ENCODE data around the gene COX10.

The COX10 gene

DNA sequence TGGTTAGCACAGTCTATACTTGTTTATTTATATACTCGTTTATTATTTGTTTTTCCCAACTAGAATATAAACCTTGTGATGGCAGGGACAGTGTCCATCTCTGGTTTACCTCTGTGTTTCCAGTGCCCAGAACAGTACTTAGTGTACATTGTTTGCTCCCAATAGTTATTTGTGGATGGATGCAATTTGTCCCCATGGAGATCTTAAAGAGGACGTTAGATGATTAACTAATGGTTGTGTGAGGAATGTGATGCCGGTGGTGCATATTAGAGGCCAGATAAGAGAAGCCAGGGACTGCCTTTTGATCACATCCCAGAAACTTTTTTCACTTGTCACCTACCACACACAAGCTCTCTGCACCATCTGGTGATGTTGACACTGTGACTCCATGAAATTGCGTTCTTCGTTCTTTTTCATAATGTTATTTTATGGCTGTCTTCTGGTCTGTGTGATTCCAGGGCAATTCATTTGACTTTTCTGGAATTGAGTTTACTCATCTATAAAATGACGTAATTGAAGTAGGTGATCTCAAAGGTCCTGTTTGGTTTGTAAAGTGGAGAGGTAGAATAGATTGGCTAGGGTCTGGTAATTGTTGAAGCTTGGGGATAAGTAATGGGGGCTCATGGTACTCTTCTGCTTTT lies 1.2 kb downstream of the COX10 start:
- DNase-seq, result peak in 1 of 4 experiments; percentile 2

DNA sequence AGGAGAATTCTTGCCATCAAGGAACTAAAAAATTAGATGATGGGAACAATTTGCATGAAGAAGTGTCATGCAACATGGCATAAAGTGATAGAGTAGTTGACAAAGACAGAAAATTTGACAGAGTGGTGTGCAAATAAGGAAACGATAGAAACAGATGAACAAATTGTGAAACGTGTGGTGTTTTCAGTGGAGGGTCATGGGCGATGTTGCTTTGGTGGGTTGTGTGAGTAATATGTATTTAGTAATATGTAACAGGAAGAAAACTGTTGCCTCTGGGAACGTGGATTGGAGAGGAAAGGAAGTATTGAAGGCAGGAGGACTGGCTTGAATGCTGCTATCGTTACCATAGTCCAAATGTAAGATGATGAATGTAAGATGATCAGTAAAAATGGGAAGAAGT lies 3.6 kb downstream of the COX10 start:
- DNase-seq, result peak; percentile 27 to 63 (median 36)

DNA sequence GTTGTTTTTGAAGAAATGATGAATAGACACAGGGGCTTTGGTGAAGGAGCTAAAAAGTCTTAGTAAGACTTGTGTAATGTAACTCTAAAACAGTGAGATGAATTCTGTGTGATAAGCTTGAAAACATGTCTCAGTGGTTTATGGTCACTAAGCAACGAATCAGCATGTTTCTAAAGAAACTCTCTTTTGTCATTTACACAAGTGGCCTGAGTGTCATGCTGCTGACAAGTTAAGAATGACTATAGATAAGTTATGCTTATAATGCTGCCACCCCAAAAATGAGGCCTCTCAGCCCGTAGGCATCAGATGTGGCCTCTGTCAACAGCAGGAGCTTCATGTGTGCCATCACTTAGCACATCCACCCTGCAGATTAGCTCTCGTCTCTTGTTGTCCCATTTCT lies 8.7 kb downstream of the COX10 start:
- DNase-seq, result no peak

DNA sequence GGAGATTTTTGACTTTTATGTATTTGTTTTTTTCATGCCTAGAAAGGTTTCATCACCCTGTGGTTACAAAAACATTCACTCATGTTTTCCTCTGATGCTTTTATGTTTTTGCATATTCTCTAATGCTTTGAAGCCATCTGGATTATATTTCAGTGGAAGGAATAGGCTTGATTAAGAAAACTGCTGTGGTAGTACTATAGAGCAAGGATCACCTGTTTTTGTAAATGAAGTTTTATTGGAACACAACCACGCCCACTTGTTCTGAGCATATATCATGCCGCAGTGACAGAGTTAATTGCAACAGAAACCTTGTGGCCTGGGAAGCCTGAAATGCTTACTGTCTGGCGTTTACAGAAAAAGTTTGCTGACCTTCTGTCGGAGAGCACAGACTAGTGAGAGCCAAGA lies 11.5 kb downstream of the COX10 start:
- peak in 2 of 4 experiments; percentile 2 to 35 for DNase-seq

DNA sequence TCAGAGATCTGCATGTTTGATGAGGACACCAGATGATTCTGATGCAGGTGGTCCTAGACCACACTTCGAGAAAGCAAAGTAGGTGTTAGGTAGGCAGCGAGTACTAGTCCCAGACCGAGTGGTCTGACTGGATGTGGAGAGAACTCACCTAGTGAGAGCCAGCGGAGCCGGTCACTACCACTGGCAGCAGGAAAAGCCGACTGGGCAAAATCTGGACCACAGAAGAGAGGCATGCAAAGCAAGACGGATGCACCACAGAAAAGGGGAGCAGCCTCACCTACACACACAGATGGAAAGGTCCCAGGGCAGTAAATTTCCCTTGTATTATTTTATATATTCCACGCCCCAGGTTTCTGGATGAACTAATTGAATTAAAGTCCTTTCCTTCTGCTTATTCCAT lies 13.5 kb downstream of the COX10 start:
- DNase-seq, result no peak

DNA sequence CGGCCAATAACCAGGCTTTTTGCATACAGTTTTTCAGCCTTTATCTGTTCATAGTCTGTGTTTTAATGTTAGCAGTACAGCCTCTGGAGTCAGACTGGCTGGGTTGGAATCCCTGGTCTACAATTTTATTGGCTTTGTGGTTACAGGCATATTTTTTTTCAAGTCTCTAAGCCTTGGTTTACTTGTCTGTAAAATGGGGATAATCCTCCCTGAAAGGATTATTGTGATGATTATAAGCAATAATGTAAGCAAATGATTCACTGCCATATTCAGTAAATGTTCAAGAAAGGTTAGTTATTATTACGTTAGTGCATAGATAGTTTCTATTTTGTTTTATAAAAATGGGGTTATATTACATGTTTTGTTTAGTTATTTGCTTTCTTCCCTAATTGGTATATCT lies 15.7 kb downstream of the COX10 start:
- no peak for DNase-seq

DNA sequence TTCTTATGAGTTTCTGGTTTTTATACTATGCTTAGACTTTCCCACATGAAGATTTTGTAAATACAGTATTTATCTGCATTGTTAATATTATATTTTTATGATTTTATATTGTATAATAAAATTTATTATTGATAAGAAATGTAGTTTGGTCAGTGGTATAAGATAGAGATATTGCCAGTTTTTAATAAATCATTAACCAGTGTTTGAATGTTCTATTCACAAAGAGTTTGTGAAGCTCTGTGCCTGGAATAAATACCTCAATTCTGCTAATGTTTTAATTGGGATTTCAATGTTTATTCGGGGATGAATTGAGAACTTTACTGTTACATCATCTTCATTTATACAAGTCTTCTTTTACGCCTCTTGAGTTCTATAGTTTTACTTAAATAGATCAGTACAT lies 16.9 kb downstream of the COX10 start:
- no peak for DNase-seq

DNA sequence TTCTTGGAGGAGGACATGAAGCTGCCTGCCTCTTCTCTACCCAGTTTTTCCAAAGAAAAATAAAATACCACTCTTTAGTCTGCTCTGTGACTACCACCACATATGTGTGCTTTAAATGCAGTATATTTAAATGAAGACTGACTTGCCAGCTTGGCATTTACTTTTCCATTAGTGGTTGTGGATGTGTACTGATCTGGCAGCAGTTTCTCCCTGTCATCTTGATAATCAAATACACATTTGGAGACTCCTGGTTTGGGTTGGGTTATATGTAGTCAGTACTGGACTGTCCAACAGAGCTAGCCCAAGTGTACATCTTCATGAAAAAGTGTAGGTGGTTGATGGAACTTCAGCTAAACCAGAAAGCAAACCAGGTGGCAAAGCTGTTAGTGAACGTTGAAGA lies 19.9 kb downstream of the COX10 start:
- no peak for DNase-seq

DNA sequence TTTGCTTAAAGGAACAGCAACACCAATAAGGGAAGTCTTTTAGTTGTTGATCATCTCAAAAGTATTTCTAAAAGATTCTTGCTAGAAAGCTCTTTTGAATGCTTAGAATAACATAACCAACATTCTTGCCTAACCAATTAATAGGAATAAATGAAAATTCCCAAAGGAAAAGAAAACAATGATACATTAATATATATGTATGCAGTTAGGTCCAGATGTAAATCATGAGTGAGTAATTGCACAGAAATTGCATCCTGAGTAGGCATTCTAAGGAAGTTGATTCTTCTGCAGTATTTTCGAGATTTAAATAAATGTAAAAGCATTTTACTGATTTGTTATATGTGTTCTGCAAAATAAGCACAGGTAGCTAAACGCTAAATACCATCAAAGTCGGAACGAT lies 22.1 kb downstream of the COX10 start:
- DNase-seq, result no peak

DNA sequence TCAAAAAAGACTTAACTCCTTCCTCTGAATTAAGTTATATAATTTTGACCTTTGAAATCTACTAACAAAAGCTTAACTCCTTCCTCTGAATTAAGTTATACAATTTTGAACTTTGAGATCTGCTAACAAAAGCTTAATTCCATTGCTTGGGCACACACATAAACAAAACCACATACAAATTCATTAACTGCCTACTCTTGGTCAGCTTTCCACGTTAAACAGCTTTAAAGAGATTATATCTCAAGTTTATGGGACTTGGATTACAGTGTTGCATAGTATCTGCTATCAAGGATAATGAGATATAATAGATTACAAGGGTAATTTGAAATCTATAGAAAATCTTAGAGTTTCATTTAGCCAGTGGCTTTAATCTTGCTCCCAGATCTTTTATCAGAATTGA lies 23.5 kb downstream of the COX10 start:
- no peak for DNase-seq

DNA sequence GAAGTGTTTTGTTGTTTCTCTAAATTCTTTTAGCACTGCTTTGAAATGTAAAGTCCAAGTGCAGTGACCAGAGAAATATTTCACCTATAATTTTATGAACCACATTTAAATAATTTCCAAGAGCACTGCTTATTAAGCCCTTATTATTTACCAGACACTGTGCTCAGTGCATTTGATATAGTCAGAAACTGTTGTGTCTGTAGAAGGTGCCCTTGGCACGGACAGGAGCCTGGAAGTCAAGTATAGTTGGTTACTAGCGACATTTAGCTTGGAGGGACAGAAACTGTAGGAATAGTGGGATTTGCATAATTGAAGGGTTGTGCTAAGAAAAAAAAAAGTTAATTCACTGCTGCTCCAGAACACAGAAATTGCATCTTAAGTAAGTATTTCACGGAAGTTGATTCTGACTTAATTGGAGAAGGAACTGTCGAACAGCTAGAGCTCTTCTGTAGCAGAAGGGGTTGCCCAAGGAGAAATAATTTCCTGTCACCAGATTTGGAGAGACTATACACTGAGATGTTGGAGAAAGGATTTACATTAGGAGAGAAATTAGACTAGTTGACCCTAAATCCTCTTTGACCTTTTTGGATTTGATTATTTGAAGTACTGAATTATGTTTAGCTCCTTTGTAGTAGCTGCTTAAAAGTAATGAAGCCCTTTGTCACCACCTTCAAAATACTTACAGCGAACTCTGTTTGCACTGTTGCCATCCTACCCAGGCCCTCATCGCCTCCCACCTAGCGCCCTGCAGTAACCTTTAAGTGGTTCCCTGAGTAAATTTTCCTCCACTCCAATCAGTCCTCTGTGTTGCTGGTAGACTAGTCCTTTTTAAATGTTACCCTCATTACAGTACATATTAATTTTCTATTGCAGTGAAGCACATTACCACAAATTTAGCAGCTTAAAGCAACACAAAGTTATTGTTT lies 25.6 kb downstream of the COX10 start:
- DNase-seq, result peak; percentile 2 to 49 (median 33)

DNA sequence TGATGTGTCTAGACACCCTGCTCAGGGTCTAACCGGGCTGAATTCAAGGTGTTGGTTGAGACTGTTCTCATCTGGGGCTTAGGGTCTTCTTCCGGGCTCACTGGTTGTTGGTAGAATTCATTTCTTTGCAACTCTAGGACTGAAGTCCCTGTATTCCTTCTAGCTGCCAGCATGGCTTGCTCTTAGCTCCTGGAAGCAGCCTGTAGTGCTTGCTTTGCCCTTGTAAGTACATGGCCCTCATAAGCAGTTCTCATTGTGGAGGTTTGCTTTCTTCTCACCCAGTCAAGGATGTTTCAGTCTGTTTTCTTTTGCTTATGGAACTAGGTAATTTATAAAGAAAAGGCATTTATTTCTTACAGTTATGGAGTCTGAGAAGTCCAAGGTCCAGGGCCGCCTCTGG lies 26.3 kb downstream of the COX10 start:
- DNase-seq, result no peak

DNA sequence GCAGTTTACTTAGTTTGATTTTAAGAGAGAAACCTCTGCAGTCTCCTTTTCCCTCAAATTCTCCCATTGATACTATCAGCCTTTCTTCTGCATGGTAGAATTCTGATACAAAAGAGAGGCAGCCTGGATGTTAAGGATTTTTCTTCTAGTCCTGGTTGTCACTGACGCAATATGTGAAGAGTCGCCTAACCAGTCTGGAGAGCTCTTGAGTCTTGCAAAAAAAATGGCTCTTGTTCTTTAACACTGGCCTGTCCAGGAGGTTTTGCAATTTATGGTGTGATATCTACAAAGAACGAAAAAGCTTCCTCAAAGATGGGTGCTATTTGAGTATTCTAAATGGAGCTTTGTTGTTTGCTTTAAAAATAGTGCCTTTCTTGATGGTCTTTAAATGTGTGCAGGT lies 28.9 kb downstream of the COX10 start:
- DNase-seq, result peak in 2 of 4 experiments; percentile 3 to 11

DNA sequence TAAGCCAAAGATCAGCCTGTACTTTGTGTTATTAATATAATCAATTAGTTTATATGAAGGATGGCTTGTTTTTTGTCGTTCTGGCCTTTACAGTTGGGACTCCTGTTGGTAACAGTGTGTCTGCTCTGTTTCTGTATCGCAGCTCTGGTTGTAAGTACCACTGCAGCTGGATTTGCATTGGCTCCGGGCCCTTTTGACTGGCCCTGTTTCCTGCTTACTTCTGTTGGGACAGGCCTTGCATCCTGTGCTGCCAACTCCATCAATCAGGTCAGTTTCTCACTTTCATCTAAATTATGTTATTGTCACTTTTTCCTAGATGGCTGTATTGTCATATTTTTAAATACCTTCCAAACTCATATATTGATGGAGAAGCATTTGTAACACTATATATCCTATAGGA lies 32.7 kb downstream of the COX10 start:
- no peak for DNase-seq

DNA sequence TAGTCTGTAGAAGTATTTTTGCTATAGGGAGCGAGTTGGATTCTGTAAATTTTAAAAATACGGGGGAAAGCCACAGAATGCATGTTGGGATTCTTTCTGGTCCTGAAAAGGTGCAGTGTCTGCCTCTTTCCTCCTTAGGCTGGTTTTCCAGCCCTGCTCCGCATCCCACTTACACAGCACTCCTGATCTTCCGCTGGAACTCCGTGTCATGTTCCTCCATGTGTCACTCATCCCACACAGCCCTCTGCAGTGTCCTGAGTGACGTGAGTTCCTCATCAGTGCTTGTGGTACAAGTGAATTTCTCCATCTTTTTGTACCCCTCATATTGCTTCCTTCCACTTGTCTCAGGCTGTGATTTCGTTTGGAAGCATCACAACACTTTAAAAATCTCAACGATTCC lies 34.5 kb downstream of the COX10 start:
- DNase-seq, result peak in 3 of 4 experiments; percentile 9 to 28 (median 18)

DNA sequence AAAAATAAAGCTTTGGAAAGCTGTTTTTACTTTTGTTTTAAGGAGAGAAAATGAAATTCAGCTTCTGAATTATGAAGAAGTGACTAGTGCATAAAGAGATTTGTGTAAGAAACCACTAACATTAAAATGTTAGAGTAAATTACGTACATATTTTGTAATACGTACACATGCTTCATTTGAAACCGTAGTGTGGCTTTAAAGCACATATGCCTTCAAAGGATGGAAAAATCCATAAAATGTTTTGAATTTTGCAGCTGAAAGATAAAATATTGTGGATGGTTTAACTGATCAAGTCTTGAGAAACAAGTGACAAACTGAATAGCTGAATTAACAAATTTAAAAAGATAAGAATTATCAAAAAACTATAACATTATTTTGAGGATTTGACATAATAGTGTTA lies 35.4 kb downstream of the COX10 start:
- DNase-seq, result no peak

DNA sequence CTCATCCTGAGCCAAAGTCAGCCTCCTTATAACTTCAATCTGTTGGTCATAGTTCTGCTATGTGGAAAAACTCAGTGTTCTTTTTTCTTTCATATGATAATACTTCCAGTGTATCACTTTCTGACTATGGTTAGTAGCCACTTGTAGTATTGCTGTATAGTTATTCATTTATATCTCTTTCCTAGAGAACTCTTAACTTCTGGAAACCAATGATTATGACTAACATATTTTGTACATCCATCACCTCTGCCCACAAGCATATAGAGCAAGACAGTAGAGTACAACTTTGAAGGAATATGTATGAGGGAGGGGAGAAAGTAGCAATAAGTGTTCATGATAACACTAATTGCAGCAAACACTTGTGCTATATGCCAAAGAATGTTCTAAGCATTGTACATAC lies 38.6 kb downstream of the COX10 start:
- DNase-seq, result no peak

DNA sequence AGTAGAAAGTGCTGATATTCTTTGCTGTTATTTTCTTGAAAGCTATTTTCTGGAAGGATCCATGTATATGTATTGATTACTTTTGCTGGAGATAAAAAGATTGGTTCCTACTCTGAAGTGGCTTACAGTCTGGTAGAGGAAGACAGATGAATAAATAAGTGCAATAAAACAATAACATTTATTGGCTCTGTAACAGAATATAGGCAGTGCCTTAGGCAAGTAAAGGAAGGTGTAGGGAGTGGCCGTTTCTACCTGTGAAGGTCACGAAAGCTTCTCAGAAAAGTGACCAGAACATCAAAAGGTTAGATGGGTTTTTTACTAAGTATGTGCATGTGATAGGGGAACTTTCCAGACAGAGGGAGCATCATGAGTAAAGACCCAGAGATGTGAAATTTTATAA lies 43.1 kb downstream of the COX10 start:
- DNase-seq, result no peak

DNA sequence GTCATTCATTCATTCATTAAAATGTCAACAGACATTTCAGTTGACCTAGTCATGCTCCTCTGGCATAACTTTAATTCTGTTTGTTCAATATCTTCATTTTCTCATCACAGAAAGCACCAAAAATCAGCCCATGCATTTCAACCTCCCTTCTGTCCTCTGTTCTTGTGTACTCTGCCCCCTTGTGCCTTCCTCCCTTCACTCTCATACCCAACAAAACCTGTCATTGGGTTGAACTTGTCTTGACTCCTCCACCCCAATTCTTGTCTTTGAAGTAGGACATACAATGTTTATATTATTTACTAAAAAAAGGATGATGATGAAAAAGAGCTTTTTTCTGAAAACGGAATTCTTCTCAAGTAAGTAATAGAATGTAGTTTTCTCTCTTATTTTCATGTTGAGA lies 43.8 kb downstream of the COX10 start:
- DNase-seq, result no peak

DNA sequence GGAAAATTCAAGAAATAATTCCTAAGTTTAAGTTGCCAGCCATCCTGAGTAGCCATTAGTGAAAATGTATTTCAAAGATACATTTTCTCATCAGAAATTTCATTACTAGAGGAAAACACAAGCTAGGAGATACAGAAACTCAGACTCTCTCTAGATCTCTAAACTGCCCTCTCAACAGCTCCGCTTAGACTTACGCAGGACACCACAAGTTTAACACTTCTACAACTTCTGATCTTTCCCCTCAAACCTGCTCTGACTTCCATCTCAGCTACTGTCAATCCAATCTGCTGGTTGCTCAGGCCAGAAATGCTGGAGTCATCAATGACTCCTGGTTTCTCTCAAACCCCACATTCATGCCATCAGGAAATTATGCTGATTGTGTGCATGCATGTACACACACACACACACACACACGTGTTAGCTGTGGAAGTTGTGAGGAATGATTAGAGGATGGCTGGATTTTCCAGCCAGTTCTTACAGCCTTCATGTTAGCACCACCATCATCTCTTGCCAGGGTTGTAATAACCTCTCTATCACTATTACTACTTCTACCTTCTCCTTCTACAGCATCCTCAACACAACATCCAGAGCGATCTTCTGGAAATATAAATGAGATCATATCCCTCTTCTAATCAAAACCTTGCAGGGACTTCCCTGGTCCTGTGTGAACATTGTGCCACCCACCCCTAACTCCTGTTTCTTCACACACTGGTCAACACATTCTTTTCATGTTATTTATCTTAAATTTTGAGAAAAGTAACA lies 47.1 kb downstream of the COX10 start:
- DNase-seq, result no peak

DNA sequence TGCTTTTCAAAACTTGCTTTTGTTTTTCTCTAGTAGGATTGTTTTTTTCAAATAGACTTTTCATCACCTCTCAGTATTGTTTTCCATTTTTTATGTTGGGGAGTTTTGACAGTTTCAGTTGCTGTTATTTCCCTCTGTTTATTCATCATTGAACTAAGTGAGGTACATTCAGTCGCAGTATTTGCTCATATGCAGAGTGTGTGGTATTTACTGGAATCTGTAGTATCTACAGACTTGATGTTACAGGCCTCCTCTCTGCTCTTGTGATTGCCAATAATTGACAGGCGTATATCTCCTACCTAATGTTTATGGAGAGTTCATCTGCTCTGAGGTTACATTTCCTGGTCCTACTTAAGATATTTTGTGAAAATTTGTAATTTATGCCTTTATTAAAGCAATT lies 49.6 kb downstream of the COX10 start:
- no peak for DNase-seq

DNA sequence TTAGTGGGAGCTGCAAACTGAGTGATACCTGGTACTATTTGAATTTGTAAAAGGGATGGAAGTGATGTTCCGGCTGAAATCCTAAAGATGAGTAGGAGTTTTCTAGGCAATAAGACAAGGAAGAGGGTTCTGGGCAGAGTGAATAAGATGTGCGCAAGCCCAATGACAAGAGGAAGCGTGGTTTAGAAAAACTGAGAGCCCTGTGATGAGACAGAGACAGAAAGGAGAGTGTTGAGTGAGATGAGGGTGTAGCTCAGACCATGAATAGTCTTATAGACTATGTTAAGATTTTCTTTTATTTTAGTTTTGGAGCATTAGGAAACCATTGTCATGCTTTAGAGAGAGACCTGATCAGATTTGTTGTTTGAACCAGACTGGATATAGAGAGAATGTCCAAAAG lies 50.2 kb downstream of the COX10 start:
- DNase-seq, result no peak

DNA sequence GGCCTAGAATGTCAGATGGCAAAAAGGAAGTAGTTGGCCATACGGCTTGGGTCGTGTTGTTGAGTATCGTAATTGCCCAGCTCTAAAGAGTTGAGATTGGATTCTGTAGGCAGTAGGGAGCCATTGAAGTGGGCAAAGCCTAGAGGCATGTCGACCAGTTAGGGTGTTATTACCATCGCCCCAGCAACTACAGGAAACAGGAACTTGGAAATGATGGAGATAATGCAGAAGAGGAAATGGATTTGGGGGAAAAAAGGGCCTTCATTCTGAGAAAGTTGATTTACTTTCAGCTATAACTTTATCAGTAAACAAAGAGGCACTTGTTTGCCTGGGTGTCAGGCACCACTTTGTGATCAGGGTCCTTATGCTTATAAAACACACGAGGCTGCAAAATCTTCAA lies 52.6 kb downstream of the COX10 start:
- DNase-seq, result peak; percentile 1 to 24 (median 14)

All from suppressor macrophage (primary cell).